Kasumi-1 (cell line): ENCODE results near the gene ABHD15.

Experiments
- DNase-seq, 2 experiments: peaks; one replicate each; lab custom pipeline; 2025; lab: John Stamatoyannopoulos, UW

ABHD15 gene, protein sequence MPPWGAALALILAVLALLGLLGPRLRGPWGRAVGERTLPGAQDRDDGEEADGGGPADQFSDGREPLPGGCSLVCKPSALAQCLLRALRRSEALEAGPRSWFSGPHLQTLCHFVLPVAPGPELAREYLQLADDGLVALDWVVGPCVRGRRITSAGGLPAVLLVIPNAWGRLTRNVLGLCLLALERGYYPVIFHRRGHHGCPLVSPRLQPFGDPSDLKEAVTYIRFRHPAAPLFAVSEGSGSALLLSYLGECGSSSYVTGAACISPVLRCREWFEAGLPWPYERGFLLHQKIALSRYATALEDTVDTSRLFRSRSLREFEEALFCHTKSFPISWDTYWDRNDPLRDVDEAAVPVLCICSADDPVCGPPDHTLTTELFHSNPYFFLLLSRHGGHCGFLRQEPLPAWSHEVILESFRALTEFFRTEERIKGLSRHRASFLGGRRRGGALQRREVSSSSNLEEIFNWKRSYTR

DNA sequence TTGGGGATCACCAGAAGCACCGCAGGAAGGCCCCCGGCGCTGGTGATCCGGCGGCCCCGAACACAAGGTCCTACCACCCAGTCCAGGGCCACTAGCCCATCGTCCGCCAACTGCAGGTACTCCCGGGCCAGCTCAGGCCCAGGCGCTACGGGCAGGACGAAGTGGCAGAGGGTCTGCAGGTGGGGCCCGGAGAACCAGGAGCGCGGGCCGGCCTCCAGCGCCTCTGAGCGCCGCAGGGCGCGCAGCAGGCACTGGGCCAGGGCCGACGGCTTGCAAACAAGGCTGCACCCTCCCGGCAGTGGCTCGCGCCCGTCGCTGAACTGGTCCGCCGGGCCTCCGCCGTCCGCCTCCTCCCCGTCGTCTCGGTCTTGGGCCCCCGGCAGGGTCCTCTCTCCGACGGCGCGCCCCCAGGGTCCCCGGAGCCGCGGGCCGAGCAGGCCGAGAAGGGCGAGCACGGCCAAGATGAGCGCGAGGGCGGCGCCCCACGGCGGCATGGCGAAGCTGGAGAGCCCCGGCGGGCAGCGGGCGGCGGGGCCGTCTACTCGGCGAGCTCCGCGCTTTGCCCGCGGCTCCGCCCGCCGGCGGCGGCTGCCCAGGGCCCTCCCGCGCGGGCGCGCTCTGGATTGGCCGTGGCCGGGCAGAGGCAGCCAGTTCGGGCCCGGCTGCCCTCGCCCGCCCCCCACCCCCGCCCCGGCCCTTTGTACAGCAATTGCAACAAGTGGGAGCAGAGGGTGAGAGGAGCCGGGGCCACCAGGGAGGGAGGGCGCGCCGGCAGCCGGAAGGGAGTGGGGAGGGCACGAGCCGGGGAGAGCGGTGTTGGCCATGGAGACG is at the start of gene ABHD15:
Gene ABHD15, minus strand, starts transcription at position 565 of the 831 bp plus-strand sequence. Its CDS starts 71 bp downstream, at position 494.
- peak; percentile 59 to 67 for DNase-seq

DNA sequence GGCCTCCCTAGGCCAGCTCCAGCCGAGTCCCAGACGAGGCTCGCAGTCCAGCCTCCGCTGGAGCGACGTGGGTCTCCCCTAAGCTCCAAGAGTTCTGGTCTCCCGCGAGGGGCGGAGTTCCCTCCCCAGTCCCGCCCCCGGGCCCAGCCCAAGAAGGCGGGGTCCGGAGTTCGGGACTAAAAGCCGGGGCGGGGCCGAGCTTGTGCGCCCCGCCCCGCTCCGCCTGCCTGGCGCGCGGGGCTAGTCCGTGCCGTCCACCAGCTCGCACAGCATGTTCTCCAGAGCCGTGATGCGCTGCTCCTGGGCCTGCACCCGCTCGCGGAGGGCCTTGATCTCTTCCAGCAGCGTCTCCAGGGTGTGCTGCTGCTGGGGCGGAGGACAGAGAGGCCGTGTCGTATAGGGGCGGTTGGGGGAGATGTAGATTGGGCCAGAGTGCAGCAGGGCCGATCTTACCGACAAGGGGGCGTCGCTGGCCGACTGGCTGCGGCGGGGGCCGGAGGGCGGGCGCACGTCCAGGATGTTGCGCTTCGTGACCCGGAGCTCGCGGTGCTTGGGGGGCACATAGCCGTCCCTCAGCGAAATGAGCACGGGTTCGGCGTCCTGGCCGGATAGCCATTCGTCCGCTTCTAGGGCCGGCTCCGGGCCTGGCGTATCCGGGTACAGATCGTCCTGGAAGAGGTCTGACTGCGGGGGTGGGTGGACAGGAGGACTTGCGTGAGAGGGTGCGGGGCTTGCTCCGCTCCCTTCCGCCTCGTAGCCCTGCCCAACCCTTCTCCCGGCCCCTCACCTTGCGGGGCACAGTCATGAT is 48.9 kb upstream of the ABHD15 start:
- peak; percentile 80 to 88 for DNase-seq

- DNase-seq: peak; percentile 47 to 54
These were observed 48.2 kb upstream of the ABHD15 start for GRCh38 chr17:29615048-29615385.

DNA sequence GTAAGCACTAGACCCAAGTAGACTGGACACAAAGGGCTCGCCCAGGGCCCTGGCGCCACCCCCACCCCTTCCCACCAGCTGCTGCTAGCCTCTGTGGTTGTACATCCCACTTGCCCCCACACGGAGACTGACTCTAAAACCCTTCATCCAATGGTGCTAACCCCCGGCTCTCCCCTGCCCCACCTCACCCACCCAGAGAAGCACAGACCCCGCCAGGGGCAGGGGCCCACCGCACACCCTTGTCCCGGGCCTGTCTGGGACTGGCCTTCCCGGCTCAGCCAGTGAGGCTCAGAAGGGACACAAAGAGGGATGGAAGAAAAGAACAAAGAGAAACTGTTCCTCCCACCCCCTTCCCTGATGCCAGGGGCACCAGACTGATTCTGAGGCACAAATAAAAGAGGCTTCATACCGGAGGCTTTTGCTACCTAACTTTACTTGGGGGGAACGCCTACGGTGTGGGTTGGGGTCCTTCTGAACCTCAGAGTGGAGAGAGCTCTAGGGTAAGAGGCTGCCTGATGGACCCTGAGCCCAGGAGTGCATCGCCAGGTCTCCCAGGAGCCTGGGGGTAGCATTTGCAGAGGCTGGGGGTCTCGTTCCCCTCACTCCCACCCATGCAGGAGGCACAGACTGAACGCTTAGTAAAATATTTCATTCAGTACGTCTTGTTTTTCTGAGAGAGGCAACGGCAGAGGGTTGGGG is 47.7 kb upstream of the ABHD15 start:
- no peak for DNase-seq

GRCh38 chr17:29613856-29614255 is 47.0 kb upstream of the ABHD15 start:
- DNase-seq: no peak

GRCh38 chr17:29613352-29613837 is 46.6 kb upstream of the ABHD15 start:
- peak; percentile 54 to 58 for DNase-seq

DNA sequence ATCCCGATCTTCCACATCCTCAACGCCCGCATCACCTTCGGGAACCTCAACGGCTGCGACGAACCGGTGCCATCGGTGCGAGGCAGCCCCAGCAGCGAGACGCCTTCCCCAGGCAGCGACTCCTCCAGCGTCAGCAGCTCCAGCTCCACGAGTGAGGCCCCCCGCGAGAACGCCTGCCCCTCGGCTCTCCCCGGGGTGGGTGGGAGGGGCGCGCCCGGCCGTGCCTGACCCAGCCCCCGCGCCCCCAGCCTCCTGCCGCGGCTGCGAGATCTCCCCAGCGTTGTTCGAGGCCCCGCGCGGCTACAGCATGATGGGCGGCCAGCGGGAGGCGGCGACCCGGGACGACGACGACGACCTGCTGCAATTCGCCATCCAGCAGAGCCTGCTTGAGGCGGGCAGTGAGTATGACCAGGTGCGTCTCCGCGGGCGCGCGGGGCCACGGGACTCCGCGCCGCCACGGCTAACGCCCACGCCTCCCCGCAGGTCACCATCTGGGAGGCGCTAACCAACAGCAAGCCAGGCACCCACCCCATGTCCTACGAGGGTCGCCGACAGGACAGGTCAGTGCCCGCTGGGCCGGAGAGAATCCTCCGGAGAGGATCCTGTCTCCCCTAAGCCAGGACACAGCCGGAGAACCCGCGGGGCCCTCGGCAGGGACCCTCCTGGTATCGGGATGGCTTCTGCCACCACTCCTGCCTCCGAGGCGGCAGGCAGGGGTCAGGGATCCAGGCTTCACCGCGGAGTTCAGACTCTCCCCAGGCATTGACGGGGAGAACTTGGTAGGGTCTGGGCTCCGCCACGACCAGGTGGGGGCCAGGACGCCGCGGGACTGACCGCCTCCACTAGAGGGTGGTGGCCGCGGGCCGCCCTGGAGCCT is 45.8 kb upstream of the ABHD15 start:
- DNase-seq: no peak

DNA sequence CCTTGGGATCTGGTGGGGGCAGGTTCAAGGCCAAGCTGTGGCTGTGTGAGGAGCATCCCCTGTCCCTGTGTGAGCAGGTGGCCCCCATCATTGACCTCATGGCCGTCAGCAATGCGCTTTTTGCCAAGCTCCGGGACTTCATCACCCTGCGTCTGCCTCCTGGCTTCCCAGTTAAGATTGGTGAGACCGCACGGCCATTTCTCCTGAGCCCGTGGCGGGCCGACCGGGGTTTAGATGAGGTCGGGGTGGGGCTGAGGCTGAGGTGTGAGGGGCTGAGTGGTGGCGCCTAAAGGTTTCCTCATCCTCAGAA is 45.2 kb upstream of the ABHD15 start:
- no peak for DNase-seq

- DNase-seq: no peak
These were observed 44.7 kb upstream of the ABHD15 start for GRCh38 chr17:29611351-29612093.

DNA sequence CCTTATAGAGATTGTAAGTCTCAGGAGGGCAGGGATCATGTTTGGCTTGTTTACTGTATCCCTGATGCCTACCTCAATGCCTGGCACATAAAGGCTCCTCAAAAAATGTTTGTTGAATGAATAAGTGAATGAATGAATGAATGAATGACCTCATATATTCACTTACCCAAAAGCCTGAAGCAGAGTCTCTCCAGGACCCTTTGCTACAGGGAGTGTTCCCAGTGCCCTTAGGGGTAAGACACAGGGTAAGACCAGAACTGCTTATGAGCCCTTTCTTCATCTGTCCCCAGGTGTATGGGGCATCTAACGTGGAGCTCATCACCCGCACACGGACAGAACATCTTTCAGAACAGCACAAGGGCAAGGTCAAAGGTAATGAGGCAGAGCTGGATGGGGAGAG is 43.6 kb upstream of the ABHD15 start:
- DNase-seq: no peak

DNA sequence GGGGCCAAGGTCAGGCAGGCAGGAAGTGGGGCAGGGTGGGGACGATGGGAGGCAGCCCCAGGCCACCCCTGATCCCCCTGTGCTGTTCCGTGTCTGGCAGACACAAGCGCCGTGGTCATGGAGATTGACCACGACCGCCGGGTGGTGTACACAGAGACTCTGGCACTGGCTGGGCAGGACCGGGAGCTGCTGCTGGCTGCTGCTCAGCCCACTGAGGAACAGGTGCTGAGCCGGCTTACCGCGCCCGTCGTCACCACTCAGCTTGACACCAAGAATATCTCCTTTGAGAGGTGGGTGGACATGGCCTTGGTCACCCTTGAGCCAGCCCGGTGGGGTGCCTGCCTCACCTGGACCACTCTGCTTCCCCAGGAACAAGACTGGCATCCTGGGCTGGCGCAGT is 42.1 kb upstream of the ABHD15 start:
- DNase-seq: no peak

DNA sequence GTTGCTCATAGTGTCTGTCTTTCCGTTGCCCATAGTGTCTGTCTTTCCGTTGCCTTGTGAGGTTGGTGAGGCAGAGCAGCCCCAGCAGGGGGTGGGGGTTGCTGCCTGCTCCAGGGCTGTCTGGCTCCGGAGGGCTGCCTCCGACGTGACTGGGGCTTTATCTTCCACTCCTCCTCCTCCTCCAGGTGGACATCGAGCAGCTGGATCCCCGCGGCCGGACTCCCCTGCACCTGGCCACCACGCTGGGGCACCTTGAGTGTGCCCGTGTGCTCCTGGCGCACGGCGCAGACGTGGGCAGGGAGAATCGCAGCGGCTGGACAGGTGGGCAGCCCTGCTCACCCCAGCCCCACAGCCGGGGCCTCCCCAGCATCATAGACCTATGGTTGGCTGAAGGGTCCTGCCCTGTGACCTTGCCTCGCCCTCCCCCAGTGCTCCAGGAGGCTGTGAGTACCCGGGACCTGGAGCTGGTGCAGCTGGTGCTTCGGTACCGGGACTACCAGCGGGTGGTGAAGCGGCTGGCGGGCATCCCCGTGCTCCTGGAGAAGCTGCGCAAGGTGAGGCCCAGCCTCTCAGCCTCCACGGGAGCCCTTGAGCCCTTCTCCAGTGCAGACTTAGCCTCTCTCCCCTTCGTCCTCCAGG is 40.8 kb upstream of the ABHD15 start:
- no peak for DNase-seq

DNA sequence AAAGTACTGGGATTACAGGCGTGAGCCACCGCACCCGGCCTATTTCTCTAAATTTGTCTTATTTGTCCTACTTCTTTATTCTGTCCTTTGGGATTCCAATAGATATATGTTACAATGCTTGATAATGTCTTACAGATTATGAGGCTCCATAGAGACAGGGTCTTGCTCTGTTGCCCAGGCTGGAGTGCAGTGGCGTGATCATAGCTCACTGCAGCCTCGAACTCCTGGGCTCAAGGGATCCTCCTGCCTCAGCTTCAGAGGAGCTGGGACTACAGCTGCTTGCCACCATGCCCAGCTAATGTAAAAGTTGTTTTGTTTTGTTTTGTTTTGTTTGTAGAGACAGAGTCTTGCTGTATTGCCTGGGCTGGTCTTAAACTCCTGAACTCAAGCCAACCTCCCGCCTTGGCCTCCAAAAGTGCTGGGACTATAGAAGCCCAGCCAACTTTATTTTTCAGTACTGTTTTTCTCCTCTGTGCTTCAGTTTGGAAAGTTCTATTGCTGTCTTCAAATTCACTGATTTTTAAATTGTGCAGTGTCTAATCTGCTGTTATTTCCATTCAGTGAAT is 36.4 kb upstream of the ABHD15 start:
- DNase-seq: no peak

- no peak for DNase-seq
These were observed 30.7 kb upstream of the ABHD15 start for GRCh38 chr17:29597361-29598172.

- DNase-seq: no peak
These were observed 30.0 kb upstream of the ABHD15 start for GRCh38 chr17:29596811-29597210.

- DNase-seq: no peak
These were observed 29.3 kb upstream of the ABHD15 start for GRCh38 chr17:29595943-29596774.
